Muscle of arm (tissue), 12 donors: Measurements from ENCODE around the gene APLN. TPM values are rescaled to one million over a fixed set of nuclear protein-coding genes. Genes with fewer than 3 reads are reported as not detected.

Experiments
- DNase-seq: peaks from one replicate; pipeline ENCODE4 v3.0.0-alpha.2; 2013
- polyA plus RNA-seq, 12 donors: library from polyadenylated mRNA; unstranded; fragments of 120-200 nt; gene quantifications; one replicate each; pipeline ENCODE4 v1.2.1, GENCODE V29; 2013; ENCODE audit not compliant: insufficient read length in 12 of 12

Gene APLN
- polyA plus RNA-seq, 12 donors, result 7.6 to 21.9 (median 14.2) TPM; not detected in 1

- DNase-seq, result no peak
These were observed 8.0 kb downstream of the APLN start for GRCh38 chrX:129646566-129647417.

- no peak for DNase-seq
These were observed 12.1 kb downstream of the APLN start for GRCh38 chrX:129642641-129643040.

- no peak for DNase-seq
These were observed 12.8 kb downstream of the APLN start for GRCh38 chrX:129641941-129642340.

- no peak for DNase-seq
These were observed 13.3 kb downstream of the APLN start for GRCh38 chrX:129641469-129641868.

GRCh38 chrX:129640737-129641136, 14.0 kb downstream of the APLN start:
- no peak for DNase-seq

- no peak for DNase-seq
These were observed 15.8 kb downstream of the APLN start for GRCh38 chrX:129638917-129639316.

- DNase-seq, result peak; percentile 68
These were observed 17.3 kb downstream of the APLN start for GRCh38 chrX:129637217-129638109.

- no peak for DNase-seq
These were observed 18.5 kb downstream of the APLN start for GRCh38 chrX:129636175-129636681.

- DNase-seq, result no peak
These were observed 20.2 kb downstream of the APLN start for GRCh38 chrX:129634541-129634940.

- no peak for DNase-seq
These were observed 22.3 kb downstream of the APLN start for GRCh38 chrX:129632443-129632842.

GRCh38 chrX:129631849-129632248, 22.9 kb downstream of the APLN start:
- DNase-seq, result no peak

- no peak for DNase-seq
These were observed 24.9 kb downstream of the APLN start for GRCh38 chrX:129629837-129630236.

- DNase-seq, result no peak
These were observed 28.7 kb downstream of the APLN start for GRCh38 chrX:129626026-129626425.

- no peak for DNase-seq
These were observed 31.9 kb downstream of the APLN start for GRCh38 chrX:129622757-129623301.

- no peak for DNase-seq
These were observed 35.8 kb downstream of the APLN start for GRCh38 chrX:129618997-129619396.

- DNase-seq, result no peak
These were observed 37.3 kb downstream of the APLN start for GRCh38 chrX:129617420-129617819.

GRCh38 chrX:129614481-129615255, 40.1 kb downstream of the APLN start:
- no peak for DNase-seq

GRCh38 chrX:129613596-129613995, 41.2 kb downstream of the APLN start:
- no peak for DNase-seq

- no peak for DNase-seq
These were observed 42.4 kb downstream of the APLN start for GRCh38 chrX:129612396-129612795.

- DNase-seq, result no peak
These were observed 45.4 kb downstream of the APLN start for GRCh38 chrX:129609395-129609794.

GRCh38 chrX:129608496-129608895, 46.3 kb downstream of the APLN start:
- no peak for DNase-seq
